GM18498 (cell line): ENCODE data around the gene METRNL.

ENCODE experiments used
- ATAC-seq: cut with Tn5 transposase; IDR thresholded peaks from one replicate; pipeline ENCODE4 v1.9.1; 2021; ENCODE audit warnings: mild to moderate bottlenecking, moderate library complexity; ENCODE audit not compliant: unreplicated experiment

Gene METRNL

GRCh38 chr17:83078378-83079351 is 744 bp upstream of the METRNL start:
- ATAC-seq, result peak; percentile 10

GRCh38 chr17:83079766-83080578 is 563 bp downstream of the METRNL start:
- peak; percentile 11 for ATAC-seq

- peak; percentile 17 for ATAC-seq
Observed at GRCh38 chr17:83080579-83080857, 1.1 kb downstream of the METRNL start.

- peak; percentile 35 for ATAC-seq
Observed at GRCh38 chr17:83080858-83081683, 1.7 kb downstream of the METRNL start.

DNA sequence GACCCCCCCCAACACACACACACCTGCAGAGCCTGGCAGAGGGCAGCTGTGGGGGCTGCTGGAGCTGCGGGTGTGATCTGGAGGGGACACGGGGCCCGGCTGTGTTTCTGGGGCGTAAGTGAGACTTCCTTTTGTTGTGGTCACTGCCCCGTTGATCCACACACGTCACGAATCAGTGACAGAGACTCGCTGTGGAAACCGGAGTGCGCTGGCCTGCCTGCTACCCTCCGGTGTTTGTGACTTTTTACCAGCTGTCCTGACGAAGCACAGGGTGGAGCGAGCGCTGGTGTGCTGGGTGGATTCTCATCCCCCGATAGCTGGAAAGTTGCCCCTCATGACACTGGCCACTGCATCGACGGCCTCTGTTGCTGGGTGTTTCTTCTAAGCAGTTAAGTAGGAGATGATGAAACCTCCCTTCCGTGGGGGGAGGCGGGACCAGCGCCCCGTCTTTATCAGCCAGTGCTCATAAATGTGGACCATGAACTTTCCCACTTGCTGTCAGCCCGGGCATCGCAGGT is 2.3 kb downstream of the METRNL start:
- no peak for ATAC-seq

- ATAC-seq, result no peak
Observed at GRCh38 chr17:83082424-83082823, 3.0 kb downstream of the METRNL start.

DNA sequence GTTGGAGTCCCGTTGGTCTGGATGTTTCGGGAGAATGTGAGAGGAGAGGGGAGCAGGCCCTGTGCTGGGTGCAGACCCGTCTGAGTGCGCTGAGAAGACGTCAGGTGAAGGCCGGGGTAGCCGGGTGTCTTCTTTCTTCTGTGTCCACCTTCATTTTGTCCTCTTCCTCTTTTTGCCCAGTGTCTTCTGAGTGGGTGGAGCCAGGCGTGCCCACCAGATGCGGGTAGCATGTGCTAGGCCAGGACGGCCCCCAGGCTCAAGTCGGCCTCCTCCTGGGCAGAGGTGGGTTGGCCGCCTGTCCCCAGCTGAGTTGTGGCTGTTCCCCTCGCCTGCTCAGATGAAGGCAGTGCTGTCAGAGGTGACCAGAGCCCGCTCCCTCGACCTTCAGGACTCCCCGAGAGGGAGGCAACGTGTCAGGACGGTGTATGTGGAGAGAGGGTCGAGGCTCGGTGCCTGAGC is 3.5 kb downstream of the METRNL start:
- ATAC-seq, result no peak

DNA sequence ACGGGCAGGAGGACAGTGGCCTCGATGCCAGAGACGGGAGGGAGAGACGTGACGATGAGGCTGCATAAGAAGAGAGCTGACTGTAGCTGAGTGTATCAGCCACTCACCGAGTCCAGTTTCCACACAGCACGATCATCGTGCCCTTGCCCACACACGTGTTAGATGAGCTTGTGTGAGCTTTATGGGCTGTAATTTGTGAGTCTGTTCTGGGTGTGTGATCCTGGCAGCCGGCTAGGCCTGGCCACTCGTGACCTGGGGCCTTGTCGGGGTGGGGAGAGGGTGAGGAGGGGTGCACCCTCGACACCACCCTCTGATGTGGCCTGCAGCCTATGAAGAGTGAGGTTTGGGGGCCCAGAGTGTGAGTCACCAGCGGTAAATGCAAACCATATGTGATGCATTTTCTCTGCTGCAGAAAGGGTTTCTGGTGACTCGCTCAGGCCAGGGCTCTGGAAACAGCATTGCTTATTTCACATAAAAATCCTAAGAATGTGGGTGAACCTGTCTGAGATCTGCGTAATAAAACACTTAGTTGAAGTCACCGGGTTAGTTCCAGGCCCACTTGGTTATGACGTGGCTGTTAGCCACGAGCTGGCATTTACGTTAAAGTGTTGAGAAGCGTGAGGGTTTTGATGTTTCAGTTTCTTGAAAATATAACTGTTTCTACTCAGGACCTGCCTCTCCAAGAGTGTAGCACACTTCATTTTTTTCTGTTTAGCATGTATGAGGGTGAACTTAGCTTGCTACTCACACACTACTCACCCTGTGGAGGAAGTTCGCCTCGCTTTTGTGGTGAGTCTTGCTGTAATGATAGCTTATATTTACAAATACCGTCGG is 4.2 kb downstream of the METRNL start:
- ATAC-seq, result no peak

DNA sequence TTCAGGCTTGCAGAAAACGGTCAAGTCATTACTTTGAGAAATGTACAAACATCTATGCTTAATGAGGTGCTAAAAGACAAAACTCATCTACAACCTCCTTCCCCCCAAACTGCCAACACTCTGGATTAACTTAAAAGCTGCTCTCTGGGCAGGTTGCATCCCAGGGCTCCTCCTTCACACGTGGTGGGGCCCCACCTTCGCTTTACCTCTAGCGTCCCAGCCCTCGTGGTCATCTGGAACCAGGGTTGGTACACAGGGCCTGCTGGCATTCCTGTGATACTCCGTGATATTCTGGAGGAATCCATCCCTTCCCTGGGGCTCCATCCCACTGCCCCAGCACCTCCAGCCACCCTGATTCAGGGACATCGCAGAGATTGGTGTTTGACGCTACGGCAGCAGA is 4.8 kb downstream of the METRNL start:
- ATAC-seq, result no peak

GRCh38 chr17:83084621-83085056 is 5.2 kb downstream of the METRNL start:
- no peak for ATAC-seq

- no peak for ATAC-seq
Observed at GRCh38 chr17:83085103-83085502, 5.7 kb downstream of the METRNL start.

DNA sequence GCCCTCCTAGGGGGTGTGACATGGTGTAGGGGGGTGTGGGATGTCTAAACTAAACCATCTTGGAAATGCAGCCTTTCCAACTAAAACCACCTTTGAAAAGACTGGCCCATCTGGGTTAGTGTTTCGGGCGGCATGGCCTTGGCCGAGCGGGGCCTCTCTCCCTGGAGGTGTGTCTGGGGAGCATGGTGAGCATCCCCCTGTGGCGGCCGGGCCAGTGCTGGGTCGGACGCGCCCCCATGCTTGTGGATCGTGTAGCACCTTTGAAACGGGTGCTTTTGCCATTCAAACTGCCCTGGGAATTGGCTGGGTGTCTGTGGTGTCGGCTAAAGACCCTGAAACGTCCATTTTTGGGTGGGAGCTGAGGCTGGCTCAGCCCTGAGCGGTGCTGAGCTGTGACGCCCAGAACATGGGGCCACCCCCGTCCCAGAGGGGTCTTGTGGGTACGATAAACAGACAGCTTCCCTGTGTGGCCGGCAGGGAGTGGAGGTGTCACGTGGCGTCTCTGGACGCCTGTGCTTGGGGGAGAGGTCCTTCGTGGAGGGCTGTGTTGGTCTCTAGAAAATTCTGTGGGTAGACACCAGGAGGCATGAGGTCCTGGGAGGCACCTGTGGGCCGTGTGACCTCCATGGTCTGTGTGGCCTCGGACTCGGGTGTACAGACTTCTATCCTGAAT is 6.3 kb downstream of the METRNL start:
- no peak for ATAC-seq

- ATAC-seq, result no peak
Observed at GRCh38 chr17:83086199-83086880, 6.9 kb downstream of the METRNL start.

GRCh38 chr17:83086907-83087787 is 7.7 kb downstream of the METRNL start:
- no peak for ATAC-seq

DNA sequence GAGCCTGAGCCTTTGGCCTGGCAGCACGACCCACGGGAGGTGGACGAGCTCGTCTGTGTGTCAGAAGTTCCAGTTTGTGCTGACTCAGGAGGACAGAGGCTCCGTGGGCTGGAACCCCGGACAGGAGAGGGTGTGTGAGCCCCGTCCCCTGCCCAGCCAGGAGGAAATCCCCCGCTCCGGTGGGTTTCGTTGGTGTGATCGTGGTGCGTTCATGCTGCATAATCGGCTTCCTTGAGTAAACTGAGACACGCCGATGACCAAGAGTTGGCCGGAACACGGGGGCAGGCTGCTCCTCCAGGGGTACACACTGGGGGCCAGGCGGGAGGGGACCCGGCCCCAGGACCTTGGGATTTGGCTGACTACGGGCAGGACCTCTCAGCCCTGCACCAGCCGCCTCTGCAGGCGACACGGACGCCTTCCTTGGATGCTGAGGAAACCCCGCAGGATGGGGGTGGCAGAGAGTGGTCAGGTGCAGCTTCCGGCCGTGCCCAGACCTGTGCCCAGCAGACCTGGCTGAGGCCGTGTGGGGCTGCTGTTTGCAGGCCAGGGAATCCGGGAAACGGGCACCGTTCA is 8.5 kb downstream of the METRNL start:
- no peak for ATAC-seq

GRCh38 chr17:83088451-83088850 is 9.0 kb downstream of the METRNL start:
- ATAC-seq, result no peak

- no peak for ATAC-seq
Observed at GRCh38 chr17:83088909-83089308, 9.5 kb downstream of the METRNL start.
